Measurements from ENCODE around the gene NRDE2. TPM values are rescaled to one million over a fixed set of nuclear protein-coding genes. Genes with fewer than 3 reads are reported as not detected.

Gene NRDE2
- total RNA-seq, 1 experiment from 2014 or later, result 18.0 TPM

DNA sequence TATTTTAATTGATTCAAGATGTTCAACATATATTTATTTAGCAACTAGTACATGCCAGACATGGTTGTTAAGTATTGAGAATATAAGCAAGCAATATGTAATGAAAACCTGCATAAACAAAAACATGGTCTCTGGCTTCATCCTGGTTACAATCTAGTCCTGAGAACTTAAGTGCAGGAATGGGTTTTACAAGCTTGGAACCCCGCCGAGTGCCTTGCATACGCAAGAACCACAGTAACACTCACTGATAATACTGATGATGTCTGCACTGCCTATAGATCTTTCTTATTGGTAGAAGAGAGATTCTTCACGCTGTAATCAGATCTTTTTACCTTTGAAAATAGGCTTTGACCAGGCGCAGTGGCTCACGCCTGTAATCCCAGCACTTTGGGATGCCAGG is 42.1 kb upstream of the NRDE2 start:
- ChIA-PET POLR2A (no interaction called here), CTCF (no interaction called here)
- Mint-ChIP-seq H3K27me3 (ENCODE audit: insufficient read depth, unreplicated experiment) (no peaks in the 10 kb centered on the region), H3K9me3 (ENCODE audit: unreplicated experiment) (no peaks in the 10 kb centered on the region), H3K4me1 (ENCODE audit: low read depth, unreplicated experiment) (peaks cover 8% of the 10 kb centered on the region), H3K4me3 (ENCODE audit: unreplicated experiment) (no peak overlapping the region), H3K27ac (ENCODE audit: unreplicated experiment) (no peak overlapping the region), H3K36me3 (ENCODE audit: insufficient read depth, unreplicated experiment) (no peaks in the 10 kb centered on the region)
- Histone ChIP-seq H3K9me3 (no peaks in the 10 kb centered on the region), H3K4me3 (ENCODE audit: low read depth, low read length) (no peak overlapping the region), H3K36me3 (ENCODE audit: control insufficient read depth, insufficient read depth, low read length) (no peaks in the 10 kb centered on the region), H3K27me3 (replicated peaks; ENCODE audit: control insufficient read depth, insufficient read depth, low read length) (no peaks in the 10 kb centered on the region), H3K4me1 (peaks cover 9% of the 10 kb centered on the region)
- TF ChIP-seq, protein P1, sequence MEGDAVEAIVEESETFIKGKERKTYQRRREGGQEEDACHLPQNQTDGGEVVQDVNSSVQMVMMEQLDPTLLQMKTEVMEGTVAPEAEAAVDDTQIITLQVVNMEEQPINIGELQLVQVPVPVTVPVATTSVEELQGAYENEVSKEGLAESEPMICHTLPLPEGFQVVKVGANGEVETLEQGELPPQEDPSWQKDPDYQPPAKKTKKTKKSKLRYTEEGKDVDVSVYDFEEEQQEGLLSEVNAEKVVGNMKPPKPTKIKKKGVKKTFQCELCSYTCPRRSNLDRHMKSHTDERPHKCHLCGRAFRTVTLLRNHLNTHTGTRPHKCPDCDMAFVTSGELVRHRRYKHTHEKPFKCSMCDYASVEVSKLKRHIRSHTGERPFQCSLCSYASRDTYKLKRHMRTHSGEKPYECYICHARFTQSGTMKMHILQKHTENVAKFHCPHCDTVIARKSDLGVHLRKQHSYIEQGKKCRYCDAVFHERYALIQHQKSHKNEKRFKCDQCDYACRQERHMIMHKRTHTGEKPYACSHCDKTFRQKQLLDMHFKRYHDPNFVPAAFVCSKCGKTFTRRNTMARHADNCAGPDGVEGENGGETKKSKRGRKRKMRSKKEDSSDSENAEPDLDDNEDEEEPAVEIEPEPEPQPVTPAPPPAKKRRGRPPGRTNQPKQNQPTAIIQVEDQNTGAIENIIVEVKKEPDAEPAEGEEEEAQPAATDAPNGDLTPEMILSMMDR (IDR thresholded peaks at IDR 0.05; ENCODE audit: insufficient read depth in 1 of 2, low read depth in 1 of 2, low read length in 1 of 2, severe bottlenecking in 1 of 2, unreplicated experiment in 1 of 2), result no peak
- no peak for DNase-seq
- intact Hi-C loops (cut with micrococcal nuclease; ENCODE audit: unreplicated experiment), result no loop called here
- no TSS peak for BruUV-seq (replicated peaks)

DNA sequence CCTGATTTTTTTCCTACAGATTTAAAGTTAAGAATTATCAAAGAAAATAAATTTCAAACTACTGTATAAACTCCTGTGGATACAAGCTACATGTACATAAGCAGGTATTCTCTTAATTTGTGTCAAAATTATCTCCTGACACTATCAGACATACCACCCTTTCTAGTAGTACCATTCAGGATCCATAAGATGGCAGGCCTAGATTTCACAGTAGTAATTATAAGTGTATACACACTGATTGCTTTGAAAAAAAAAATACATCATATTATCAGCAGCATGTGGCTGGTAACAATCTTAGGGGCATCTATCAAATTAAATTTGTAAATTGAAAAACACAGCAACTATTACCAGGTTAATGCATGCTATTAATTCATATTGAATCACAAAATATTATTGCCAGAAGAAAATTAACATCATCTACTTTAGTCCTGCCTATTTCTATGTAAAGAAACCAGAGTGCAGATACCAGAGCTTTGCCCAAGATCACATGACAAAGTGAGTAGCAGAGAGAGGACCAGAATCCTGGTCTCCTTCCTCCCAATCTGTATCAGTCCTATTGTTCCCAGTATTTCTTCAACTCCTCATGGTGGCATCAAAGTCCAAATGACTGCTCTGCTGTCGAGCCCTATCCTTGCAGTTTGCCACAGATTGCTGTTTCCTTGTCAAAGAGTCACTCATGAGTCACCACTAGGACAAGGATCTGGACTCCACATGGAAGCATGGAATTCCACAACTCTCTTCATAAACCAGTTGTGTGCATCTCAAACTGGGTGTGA is 37.4 kb upstream of the NRDE2 start:
- TF ChIP-seq, protein P1 (IDR thresholded peaks at IDR 0.05; ENCODE audit: insufficient read depth in 1 of 2, low read depth in 1 of 2, low read length in 1 of 2, severe bottlenecking in 1 of 2, unreplicated experiment in 1 of 2), result no peak
- intact Hi-C loops (cut with micrococcal nuclease; ENCODE audit: unreplicated experiment), result loop anchor here (1.0 kb wide), 1 partner anchor 13 kb away; no protein-coding TSS in a partner anchor
- no peak overlapping the region for H3K27ac Mint-ChIP-seq (ENCODE audit: unreplicated experiment)
- H3K27me3 ChIP-seq (replicated peaks; ENCODE audit: control insufficient read depth, insufficient read depth, low read length), result no peaks in the 10 kb centered on the region
- H3K4me3 Mint-ChIP-seq (ENCODE audit: unreplicated experiment), result no peak overlapping the region
- CTCF ChIA-PET, result interaction anchor here (0.6 kb wide), 1 partner anchor 15 kb away, joined by 7 read pairs; no protein-coding TSS in a partner anchor
- H3K4me1 ChIP-seq, result peaks cover 23% of the 10 kb centered on the region
- no peaks in the 10 kb centered on the region for H3K9me3 Mint-ChIP-seq (ENCODE audit: unreplicated experiment)
- H3K4me3 ChIP-seq (ENCODE audit: low read depth, low read length), result no peak overlapping the region
- H3K36me3 Mint-ChIP-seq (ENCODE audit: insufficient read depth, unreplicated experiment), result no peaks in the 10 kb centered on the region
- peaks cover 13% of the 10 kb centered on the region for H3K4me1 Mint-ChIP-seq (ENCODE audit: low read depth, unreplicated experiment)
- POLR2A ChIA-PET, result no interaction called here
- no TSS peak for BruUV-seq (replicated peaks)
- no peaks in the 10 kb centered on the region for H3K9me3 ChIP-seq
- no peaks in the 10 kb centered on the region for H3K27me3 Mint-ChIP-seq (ENCODE audit: insufficient read depth, unreplicated experiment)
- no peaks in the 10 kb centered on the region for H3K36me3 ChIP-seq (ENCODE audit: control insufficient read depth, insufficient read depth, low read length)
- DNase-seq, result peak; percentile 39 to 62

DNA sequence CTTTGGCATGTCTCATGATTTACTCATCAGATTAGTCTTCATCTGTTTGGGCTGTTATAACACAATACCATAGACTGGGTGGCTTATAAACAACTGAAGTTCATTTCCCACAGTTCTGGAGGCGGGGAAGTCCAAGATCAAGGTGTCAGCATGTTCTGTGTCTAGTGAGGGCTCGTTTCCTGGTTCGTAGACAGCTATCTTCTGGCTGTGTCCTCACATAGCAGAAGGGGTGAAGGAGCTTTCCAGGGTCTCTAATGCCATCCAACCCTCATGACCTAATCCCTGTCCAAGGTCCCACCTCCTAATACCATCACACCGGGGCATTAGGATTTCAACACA is 30.8 kb upstream of the NRDE2 start:
- H3K4me1 ChIP-seq, result peaks cover 20% of the 10 kb centered on the region
- DNase-seq, result no peak
- ChIA-PET POLR2A (no interaction called here), CTCF (no interaction called here)
- H3K27ac Mint-ChIP-seq (ENCODE audit: unreplicated experiment), result no peak overlapping the region
- H3K36me3 ChIP-seq (ENCODE audit: control insufficient read depth, insufficient read depth, low read length), result no peaks in the 10 kb centered on the region; the same call in 1 of the 2 replicates
- intact Hi-C loops (cut with micrococcal nuclease; ENCODE audit: unreplicated experiment), result no loop called here
- TF ChIP-seq, protein P1 (IDR thresholded peaks at IDR 0.05; ENCODE audit: insufficient read depth in 1 of 2, low read depth in 1 of 2, low read length in 1 of 2, severe bottlenecking in 1 of 2, unreplicated experiment in 1 of 2), result no peak
- no peaks in the 10 kb centered on the region for H3K27me3 Mint-ChIP-seq (ENCODE audit: insufficient read depth, unreplicated experiment)
- no peaks in the 10 kb centered on the region for H3K27me3 ChIP-seq (replicated peaks; ENCODE audit: control insufficient read depth, insufficient read depth, low read length)
- no peaks in the 10 kb centered on the region for H3K36me3 Mint-ChIP-seq (ENCODE audit: insufficient read depth, unreplicated experiment)
- no peak overlapping the region for H3K4me3 ChIP-seq (ENCODE audit: low read depth, low read length)
- no peak overlapping the region for H3K4me3 Mint-ChIP-seq (ENCODE audit: unreplicated experiment)
- no peaks in the 10 kb centered on the region for H3K9me3 ChIP-seq
- peaks cover 10% of the 10 kb centered on the region for H3K9me3 Mint-ChIP-seq (ENCODE audit: unreplicated experiment)
- no TSS peak for BruUV-seq (replicated peaks)
- H3K4me1 Mint-ChIP-seq (ENCODE audit: low read depth, unreplicated experiment), result peaks cover 6% of the 10 kb centered on the region

All from Caco-2 (cell line).